GDM1 (cell line): ENCODE measurements around the gene ZNF624.
"Not testable (repeated sequence)": the region's sequence is repeated elsewhere in the genome, so short reads cannot be mapped to it uniquely, and the experiment has no call there.

Source experiments
- DNase-seq: peaks from one replicate; lab custom pipeline; 2025; lab: John Stamatoyannopoulos, UW

Gene ZNF624

DNA sequence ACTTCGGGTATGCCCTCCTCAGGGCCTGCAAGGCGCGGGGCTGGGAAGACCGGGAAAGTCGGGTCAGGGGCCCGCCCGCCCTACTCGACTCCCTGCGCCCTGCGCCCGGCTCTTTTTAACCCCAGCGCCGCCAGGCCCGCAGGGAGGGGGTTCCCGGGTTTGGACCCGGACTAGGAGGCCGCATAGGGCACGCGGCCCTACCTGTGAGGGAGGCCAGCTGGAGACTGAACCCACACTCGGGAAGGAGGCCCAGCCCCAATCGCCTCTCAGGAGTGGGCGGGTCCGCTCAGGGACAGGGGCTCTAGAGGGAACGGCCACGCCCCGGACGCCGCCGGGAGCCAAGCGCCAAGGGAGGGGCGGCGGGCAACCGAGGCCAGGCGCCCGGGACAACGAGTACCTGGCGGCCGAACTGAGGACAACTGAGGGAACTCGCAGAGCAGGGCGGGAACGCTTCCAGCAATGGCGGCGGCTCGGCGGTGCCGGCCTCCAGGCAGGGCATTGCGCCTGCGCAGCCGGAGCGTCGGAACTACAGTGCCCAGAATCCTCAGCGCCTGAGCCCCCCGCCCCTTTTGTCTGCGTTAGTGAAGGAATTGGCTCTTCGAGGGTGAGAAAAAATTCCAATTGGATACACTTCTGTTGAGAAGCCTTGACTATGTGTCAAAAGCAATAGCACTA lies at the start of gene ZNF624:
TSS of gene ZNF624 (minus strand) at position 484 of the 675 bp plus-strand sequence.
- peak; percentile 86 for DNase-seq

DNA sequence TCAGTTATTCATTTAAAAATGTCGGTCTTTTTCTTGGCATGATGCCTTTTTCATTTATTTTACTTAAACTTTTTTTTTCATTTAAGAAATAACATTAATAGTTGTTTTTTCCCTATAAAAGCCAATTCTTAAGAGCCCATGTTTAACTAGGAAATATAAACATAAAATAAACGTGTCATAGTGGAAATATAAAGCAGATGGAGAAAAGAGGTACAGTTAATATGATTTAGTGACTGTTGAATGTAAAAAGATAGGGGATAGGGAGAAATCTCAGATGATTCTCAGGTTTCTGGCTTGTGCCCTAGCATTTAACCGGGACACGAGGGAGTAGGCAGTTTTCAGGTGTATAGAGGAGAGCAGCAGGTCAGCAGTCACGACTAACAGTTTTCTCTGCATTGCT lies 44.0 kb upstream of the ZNF624 start:
- not testable (repeated sequence) for DNase-seq

DNA sequence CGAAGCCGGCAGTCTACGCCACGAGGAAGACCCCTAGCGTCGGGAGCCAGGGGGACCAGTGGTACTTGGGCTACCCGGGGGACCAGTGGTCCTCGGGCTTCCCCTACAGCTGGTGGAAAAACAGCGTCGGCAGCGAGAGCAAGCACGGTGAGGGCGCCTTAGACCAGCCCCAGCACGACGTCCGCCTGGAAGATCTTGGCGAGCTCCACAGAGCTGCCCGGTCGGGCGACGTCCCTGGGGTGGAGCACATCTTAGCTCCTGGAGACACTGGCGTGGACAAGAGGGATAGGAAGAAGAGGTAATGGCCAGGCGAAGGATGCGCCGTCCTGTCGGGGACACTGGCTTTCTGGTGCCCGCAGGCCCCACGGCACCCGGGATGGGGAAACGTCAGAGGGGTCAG lies 36.8 kb upstream of the ZNF624 start:
- DNase-seq: not testable (repeated sequence)

DNA sequence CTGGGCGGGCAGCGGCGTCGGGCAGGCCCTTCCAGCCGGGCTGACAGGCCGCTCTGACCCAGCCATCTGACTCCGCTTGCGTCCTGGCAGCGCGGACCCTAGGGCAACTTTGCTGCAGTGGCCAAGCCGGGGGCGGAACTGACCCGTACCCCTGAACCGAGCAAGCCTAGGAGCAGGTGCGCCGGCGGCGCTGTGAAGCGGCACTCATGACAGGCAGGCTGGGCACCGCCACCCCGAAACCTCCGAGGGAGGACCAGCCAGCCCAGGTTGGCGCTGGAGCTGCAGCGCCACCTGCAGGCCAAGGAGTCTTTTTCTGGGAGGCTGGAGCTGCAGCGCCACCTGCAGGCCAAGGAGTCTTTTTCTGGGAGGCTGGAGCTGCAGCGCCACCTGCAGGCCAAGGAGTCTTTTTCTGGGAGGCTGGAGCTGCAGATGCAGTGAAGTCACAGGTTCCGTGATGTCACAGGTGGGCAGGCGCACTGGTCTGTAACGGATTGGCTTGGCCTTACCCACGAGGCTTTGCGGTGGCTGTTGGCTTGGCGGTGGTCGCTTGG lies 36.2 kb upstream of the ZNF624 start, which contains the start of gene CCDC144A:
TSS of gene CCDC144A (plus strand) at position 511 of the 551 bp plus-strand sequence. CDS start 160 bp downstream, outside the sequence.
- not testable (repeated sequence) for DNase-seq

DNA sequence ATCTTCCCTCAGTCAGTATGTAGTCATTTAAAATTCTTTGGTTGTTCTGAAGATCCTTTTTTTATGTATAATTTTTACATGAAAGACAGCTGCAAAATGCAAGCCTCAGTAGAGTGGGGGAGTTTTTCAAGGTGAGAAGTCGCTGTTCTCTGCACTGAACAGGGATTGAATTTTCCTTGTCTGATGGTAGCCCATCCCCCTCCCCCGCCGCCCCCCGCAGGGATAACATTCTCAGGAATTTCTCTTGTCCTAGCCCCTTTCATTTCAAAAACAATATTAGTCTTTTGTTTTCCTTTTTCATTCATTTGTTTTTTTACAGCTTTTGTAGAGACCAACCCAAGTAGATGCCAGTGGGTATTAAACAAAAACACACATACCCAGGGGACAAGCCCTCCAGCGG lies 33.5 kb upstream of the ZNF624 start:
- not testable (repeated sequence) for DNase-seq

DNA sequence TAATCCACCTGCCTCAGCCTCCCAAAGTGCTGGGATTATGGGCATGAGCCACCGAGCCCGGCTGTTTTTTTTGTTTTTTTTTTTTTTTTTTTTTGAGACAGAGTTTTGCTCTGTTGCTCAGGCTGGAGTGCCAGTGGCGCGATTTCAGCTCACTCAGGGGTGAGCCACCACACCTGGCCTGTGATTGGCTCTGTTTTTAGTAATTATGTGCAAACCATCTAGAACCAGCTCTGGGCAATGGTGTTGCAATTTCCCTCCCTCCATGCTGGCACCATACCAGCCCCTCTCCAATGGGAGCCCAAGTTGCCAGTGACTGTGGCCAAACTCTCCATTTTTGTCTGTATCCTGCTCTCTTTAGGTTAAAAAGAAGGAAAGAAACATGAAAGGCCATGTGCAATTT lies 32.4 kb upstream of the ZNF624 start:
- not testable (repeated sequence) for DNase-seq

DNA sequence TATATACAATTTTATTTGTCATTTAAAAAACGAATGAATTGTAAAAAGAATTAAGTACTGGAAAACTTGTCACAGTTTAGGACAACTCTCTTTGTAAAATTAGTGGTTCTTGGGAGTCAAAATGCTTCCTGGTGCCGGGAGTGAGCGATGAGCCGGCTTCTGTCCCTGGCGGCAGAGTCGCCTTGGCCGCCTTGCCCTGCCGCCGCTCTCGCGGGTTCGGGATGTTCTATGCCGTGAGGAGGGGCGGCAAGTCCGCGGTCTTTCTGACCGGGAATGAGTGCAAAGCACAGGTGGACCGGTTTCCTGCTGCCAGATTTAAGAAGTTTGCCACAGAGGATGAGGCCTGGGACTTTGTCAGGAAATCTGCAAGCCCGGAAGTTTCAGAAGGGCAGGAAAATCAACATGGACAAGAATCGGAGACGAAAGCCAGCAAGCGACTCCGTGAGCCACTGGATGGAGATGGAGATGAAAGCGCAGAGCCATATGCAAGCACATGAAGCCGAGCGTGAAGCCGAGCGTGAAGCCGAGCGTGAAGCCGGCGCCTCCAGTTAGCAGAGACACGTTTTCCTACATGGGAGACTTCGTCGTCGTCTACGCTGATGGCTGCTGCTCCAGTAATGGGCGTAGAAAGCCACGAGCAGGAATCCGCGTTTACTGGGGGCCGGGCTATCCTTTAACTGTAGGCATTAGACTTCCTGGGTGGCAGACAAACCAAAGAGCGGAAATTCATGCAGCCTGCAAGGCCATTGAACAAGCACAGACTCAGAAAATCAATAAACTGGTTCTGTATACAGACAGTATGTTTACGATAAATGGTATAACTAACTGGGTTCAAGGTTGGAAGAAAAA lies 29.9 kb upstream of the ZNF624 start:
- not testable (repeated sequence) for DNase-seq

DNA sequence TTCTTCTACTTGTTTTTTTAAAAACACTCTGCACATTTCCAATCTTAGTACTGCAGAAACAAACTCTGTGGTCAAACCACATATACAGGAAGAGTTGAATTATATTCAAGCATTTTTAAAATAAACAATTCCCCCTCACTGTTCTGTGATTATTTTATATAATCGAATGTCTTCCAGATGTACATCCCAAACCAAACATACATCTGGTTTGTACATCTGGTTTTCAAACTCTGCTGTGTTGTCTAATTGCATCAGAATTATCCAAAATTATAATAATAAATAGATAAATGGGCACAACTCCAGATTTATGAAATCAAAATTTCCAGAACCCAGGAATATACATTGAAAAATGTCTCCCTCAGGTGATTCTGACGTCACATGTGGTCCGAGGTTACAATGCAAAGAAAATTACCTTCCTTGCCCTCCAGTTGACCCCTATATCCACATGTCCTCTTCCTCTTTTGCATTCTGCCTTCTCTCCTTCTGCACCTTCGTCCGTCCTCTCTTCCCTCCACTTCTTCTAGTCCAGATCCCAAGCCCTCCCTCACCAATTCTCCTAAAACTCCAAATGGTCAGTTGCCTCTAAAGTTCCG lies 23.1 kb upstream of the ZNF624 start:
- no peak for DNase-seq

DNA sequence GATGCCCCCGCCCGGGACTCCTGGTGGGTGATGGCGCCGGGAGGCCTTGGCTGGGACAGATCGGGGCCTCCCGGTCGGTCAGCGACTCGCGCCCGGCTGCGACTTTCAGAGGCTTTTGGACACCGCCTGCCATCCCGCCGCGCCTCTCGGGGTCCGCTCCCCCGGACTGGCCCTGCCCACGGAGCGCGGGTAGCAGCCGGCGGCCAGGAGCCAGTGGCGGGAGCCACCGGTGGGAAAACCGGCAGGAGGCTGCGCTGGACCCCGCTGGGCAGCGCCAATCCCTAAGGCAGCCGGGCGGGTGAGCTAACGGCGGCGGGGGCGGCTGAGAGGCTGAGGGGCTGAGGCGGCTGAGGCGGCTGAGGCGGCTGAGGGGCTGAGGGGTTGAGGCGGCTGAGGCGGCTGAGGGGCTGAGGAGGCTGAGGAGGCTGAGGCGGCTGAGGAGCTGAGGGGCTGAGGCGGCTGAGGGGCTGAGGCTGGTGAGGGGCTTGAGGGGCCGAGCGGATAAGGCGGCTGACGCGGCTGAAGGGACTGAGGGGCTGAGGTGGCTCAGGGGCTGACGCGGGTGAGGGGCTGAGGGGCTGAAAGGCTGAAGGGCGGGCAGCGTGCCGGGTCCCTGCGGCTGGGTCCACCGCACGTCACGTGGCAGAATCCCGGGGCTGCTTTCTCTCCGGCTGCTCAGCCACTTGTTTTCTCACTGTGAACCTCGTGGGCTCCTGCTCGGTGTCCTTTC lies 13.4 kb upstream of the ZNF624 start:
- DNase-seq: not testable (repeated sequence)

DNA sequence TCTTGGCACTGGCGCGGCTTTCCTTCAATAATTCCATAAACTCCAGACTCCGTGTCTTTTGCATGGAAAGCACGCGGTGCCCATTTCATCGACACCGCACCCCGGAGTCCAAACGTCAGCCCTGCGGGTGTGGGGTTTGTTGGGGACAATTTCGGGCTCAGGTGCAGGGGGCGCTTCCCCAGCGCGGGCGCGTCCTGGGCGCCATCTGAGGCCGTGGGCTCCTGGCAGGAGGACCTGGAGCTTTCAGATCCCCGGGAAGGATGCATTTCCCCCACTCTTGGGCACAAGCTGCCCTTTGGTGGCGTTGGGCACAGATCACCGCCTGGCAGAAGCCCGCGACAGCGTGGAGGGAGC lies 12.9 kb upstream of the ZNF624 start:
- not testable (repeated sequence) for DNase-seq

DNA sequence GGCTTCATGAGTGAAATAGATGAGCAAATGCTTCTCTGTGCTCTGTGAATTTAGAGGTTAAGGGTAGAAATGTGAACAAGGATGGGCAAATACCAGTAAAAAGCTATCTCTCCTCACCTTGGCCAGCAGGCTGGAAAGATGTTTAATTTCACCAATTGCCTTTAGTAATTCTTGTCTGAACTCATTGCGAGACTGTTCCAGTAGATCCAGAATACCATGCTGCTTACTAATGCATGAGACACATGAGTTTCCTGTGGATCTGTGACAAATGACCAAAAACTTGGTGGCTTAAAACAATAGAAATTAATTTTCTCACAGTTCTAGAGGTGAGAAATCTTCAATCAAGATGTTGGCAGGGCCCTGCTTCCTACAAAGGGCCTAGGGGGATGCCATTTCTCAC lies 9.3 kb upstream of the ZNF624 start:
- no peak for DNase-seq

DNA sequence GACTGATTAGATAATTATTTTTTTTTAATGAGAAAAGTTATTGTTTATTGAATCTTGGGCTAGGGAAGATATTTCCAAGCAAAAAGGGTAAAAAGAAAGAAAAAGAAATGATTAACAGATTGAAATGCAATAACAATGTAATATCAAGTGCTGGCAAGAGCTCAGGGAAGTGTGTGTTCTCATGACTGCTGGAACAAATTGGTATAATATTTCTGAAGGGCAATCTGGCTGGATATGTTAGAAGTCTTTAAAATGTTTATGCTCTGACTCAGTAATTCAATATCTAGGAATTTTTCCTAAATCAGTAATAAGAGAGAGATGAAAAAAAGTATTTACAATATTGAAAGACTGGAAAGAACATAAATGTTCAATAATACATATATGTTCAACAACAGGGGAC lies 7.6 kb upstream of the ZNF624 start:
- no peak for DNase-seq

DNA sequence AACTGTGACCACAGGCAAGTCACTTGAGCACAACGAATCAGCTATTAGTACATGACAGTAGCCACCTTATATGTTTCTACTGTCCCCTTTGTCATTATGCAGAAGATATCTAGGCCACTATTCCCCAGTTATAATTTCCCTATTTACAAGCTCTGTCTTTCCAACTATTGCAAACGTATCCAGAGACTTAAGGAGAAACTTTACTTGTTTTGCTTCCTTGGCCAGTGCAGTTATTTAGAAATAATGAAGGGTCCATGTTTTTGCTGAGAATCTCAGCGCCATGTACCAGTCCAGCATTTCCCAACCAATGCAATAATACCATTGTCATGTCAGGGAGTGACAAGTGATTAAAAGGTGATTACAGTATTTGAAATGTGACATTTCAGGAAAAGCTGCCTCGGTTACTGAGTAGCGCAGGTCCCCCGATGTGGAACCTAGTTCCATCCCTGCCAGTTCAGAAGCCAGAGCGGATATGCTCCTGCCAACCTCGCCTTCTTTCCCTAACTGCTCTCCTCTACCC lies 743 bp downstream of the ZNF624 start:
- DNase-seq: no peak

DNA sequence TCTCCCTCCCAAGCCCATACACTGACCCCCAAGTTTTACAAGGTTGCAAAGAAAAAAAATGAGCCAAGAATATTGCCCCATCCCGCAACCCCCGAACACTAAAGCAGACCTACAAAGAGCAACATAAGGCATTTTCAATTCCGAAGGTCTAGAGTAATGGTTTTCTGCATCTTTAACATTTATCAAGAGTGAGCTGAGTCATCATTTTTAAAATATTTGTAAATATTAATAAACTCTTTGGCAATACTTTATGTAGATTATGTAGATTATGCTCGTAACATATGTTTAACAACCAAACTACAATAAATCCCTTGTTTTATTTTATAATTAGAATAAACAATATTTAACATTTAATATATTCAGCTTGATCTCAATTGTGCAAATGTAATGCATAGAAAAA lies 1.4 kb downstream of the ZNF624 start:
- DNase-seq: no peak

DNA sequence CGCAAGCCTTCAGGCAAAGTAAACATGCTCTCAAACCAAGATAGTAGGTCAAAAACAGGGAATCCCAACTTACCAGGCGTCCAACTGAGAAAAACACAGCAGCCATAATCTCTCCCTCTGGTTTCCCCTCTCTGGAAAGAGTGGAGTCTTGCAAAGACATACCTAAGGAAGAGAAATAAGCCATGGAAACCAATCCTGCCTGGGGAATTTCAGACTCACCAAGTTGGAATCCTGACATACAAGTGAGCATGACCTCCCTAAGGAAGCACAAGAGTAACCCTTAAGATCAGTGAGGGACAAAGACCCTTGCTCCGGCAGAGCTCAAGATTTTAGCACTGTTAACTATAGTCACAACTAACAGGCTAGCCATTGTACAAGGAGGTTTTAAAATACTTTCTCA lies 4.1 kb downstream of the ZNF624 start:
- DNase-seq: no peak

DNA sequence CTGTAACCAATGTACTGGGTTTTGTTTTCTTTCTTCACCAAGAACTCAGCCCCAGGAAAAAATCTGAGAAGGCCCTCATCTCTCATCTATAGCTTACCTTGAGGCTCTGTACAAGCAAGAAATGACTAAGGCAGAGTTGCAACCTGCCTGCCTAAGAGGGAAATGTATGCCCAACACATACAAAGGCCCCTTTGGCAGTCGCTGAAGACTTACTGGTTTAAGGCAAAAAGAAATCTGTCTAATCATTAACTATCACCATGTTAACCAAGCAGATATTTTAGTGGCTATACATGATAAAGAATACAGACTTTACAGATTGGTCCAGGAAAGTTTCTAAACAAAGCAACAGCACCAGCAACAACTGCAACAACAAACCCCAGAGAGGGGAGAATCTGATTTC lies 14.2 kb downstream of the ZNF624 start:
- DNase-seq: no peak

DNA sequence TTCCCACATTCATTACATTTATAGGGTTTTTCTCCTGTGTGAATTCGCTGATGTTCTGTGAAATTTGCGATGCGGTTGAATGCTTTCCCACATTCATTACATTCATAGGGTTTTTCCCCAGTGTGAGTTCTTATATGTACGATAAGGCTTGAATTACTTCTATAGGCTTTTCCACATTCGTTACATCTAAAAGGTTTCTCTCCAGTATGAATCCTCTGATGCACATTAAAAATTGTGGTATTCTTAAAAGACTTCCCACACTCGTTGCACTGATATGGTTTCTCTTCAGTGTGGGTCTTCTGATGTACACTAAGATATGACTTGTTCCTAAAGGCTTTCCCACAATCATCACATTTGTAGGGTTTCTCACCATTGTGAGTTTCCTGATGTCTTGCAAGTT lies 30.4 kb downstream of the ZNF624 start:
- DNase-seq: no peak

DNA sequence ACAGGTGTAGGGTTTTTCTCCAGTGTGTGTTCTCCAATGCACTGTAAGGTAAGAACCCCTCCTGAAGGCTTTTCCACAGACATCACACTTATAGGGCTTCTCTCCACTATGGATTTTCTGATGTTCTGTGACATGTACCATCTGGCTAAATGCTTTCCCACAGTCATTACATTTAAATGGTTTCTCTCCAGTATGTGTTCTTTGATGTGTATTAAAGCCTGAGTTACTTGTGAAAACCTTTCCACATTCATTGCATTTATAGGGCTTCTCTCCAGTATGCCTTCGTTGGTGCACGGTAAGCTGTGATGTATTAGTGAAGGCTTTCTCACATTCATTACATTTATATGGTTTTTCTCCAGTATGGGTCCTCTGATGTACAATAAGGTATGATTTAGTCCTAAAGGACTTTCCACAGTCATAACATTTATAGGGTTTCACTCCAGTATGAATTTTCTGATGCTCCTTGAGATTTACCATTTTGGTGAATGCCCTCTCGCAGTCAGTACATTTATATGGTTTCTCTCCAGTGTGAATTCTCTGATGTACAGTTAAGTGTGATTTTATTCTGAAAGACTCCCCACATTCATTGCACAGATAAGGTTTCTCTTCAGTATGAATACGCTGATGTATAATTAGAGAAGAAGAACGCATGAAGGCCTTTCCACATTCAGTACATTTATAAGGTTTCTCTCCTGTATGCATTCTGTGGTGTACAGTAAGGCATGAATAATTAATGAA lies 30.9 kb downstream of the ZNF624 start:
- no peak for DNase-seq

DNA sequence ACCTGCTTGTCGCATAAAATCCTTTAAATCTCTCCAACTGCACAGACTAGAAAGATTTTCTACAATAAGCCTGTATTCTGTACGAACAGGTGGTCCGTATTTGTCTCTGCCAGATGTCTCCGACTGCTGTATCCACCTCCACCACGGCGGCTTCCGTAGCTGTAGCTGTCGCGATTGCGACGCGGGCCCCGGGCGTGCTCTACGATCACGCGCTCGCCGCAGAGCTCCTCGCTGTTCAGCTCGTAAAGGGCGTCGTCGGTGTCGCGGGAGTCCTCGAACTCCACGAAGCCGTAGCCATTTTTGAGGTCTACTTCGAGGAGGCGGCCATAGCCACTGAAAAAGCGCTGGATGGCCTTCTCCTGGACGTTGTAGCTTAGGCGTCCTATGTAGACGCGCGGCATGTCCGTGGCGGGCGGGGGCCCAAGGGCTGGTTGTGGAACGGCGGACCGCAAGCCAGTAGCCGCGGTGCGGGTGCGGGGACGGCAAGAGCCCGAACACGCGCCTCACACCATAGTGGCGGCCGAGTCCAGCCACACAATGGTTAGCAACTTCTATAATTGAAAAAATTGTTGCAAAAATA lies 36.1 kb downstream of the ZNF624 start:
- DNase-seq: no peak

DNA sequence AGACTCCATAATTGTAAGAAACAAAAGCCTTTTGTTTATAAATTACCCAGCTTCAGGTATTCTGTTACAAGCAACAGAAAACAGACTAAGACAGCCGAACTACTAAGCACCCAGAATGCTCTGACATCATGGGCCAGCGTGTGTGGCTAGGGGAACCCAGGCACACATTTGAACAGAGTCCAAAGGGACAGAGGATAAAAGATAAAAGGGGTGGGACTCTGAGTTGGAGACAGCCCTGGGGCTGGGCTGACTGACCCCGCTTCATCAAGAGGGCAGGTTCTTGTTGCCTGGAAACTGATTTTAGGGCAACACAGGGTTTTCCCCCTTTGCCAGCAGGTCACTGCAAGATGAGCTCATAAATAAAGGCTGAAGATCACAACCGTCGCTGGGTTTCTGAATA lies 54.1 kb downstream of the ZNF624 start:
- no peak for DNase-seq
